ENCODE results near the gene SPINT1.
A peak's percentile ranks its signal among the peaks of the same experiment; 100 is the strongest.

SPINT1 gene

GRCh38 chr15:40843885-40844695, at the start of gene SPINT1:
Gene SPINT1, plus strand, starts transcription at chr15:40844048. Its CDS starts 507 bp downstream, at chr15:40844555.
- DNase-seq = no peak

- DNase-seq = no peak
These were observed 47.8 kb upstream of the SPINT1 start for GRCh38 chr15:40796041-40796440.

GRCh38 chr15:40796512-40796911, 47.3 kb upstream of the SPINT1 start:
- no peak for DNase-seq

DNA sequence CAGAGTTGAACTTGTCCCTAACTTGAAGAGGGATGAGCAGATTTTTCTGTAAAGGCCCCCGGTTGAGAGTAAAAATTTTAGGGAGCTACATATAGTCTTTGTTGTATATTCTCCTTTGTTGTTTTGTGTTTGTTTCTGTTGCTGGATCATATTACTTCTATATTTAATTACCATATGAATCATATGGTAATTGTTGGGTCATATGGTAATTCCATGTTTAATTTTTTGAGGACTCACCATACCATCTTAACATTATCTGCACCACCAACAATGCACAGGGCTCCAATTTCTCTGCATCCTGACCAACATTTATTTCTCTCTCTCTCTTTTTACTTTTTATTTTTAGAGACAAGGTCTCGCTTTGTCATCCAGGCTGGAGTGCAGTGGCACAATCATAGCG, 44.3 kb upstream of the SPINT1 start:
- no peak for DNase-seq

GRCh38 chr15:40803076-40803475, 40.8 kb upstream of the SPINT1 start:
- DNase-seq = no peak

- no peak for DNase-seq
These were observed 40.2 kb upstream of the SPINT1 start for GRCh38 chr15:40803688-40804087.

GRCh38 chr15:40806672-40807027, 37.2 kb upstream of the SPINT1 start:
- DNase-seq = no peak

GRCh38 chr15:40807028-40807887, 36.6 kb upstream of the SPINT1 start, which contains the start of the genes DNAJC17 and ZFYVE19:
Gene DNAJC17, minus strand, starts transcription at chr15:40807473. Its CDS starts 27 bp downstream, at chr15:40807446.
Gene ZFYVE19, plus strand, starts transcription at chr15:40807089. Its CDS starts 501 bp downstream, at chr15:40807590.
- peak; percentile 79 for DNase-seq

DNA sequence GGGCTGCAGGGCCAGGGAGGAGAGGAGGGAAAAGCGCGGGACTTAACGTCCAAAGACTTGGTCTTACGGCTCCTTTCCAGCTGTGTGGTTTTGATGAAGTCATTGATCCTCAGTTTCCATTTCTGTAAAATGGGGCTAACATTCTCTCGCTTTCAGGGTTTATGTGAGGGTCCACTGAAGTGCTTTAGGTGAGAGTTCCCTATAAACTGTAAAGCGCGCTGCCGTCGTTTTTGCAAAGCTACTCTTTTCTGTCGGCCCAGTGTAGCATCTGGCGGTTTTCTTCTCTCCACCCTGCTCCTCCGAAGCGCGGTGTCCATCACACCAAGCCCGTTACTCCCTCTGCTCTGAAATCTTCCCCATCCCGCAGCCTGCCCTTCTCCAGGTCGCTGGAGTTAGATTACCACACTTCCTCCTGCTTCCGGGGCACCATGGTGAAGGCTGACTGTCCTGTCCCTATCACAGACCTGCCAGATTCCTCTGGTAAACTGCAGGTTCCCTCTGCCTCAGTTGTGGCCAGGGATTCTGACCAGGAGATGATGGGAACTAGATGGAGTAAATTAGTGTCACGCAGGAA, 35.9 kb upstream of the SPINT1 start:
- no peak for DNase-seq

DNA sequence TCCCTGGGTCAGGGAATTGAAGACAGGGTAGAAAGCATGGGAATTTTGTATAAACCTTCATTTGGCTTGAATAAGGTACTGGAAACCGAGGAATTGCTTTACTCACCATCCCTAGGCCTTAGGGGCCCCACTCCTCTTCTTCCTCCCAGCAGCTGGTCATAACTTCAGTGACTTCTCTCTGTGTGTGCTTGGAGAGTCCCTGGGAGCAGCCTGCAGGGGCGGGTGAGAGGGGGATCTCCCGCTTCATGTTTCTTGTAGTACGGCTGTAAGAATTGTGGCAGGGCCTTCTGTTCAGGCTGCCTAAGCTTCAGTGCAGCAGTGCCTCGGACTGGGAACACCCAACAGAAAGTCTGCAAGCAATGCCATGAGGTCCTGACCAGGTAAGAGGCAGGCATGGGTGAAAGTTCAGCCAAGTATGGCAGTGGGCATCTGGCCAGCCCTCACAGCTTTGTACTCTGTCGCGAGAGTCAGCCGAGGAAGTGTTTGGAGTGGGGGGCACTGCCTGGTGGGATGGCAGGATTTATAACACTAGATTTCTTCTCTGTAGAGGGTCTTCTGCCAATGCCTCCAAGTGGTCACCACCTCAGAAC, 34.9 kb upstream of the SPINT1 start:
- no peak for DNase-seq

GRCh38 chr15:40812721-40813425, 31.0 kb upstream of the SPINT1 start:
- no peak for DNase-seq

DNA sequence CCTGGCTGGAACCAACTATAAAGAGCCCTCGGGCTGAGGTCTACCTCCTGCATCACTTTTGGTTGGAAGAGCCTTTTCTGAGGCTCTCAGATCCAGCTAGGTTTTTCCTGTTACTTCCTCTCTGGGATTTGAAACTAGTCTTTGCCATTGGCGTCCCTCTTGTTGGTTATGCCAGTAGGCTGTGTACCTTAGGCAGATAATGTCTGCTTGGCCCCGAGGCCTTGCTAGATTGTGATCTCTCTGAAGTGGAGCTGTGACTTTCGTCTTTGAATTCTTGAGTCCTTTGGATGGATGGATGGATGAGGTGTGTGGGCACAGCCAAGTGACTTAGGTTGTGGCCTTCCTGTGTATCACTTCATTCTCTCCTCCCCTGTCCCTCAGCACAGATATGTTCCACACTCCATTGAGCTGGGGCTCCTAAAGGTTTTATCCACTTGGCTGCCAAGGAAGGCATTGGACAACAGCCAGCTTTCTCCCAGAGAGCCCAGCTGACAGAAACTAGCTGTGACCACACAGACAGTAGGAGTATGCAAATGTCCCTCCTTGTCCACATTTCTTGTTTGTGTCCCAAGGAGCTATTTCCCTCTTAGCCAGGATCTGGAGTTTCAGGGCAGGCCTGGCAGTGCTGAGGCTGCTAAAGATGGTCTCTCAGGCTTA, 28.7 kb upstream of the SPINT1 start:
- no peak for DNase-seq

DNA sequence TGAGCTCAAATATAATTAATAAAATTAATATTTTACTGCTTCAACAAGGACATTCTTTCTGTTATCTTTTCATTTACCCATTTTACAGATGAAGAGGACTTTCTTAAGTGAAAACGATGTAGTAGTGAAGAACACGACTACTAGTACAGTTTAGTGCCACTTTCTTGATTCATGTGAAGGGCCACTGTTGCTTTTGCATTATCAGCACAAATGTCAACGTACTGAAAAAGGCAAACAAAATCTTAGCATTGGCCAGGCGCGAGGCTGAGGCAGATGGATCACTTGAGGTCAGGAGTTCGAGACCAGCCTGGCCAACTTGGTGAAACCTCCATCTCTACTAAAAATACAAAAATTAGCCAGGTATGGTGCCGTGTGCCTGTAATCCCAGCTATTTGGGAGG, 24.8 kb upstream of the SPINT1 start:
- no peak for DNase-seq

DNA sequence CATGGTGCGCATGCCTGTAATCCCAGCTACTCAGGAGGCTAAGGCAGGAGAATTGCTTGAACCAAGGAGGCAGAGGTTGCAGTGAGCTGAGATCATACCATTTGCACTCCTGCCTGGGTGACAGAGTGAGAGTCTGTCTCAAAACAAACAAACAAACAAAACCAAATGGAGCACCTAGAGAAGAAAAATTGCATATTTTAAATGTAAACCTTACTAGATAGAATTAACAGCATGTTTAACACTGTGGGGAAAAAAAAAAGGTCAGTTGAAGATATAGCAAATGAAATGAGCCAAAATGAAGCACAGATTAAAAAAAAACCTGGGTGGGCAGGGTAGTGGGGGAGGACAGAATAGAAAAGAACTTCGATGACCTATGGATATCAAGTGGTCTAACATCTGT, 22.7 kb upstream of the SPINT1 start:
- DNase-seq = no peak

- no peak for DNase-seq
These were observed 20.1 kb upstream of the SPINT1 start for GRCh38 chr15:40823572-40824343.

GRCh38 chr15:40825661-40826422, 18.0 kb upstream of the SPINT1 start:
- no peak for DNase-seq

- DNase-seq = no peak
These were observed 17.3 kb upstream of the SPINT1 start for GRCh38 chr15:40826423-40827075.

GRCh38 chr15:40828447-40829036, 15.3 kb upstream of the SPINT1 start, which contains the start of gene PPP1R14D:
Gene PPP1R14D, minus strand, starts transcription at chr15:40828708. Its CDS starts 67 bp downstream, at chr15:40828641.
- no peak for DNase-seq

DNA sequence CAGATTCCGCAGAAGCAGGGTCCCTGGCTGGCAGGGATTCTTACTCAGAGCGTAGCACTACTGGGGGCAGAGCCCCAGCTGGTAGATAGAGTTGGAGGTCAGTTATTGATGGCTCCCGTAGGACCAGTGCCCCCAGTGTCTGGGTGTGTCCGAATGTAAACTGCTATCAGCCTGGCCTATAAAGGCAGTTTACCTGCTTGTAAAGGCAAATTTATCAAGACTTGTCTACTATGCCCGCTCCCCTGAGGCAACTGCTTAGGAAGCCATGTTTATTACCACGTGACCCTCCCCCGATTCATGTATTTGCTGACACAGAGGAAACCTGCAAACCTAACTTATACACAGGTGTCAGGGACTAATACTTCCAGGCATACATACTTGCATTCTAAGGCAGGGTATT, 14.7 kb upstream of the SPINT1 start:
- no peak for DNase-seq
